Measurements from ENCODE around the gene RBCK1.
"Not testable (repeated sequence)": the region's sequence is repeated elsewhere in the genome, so short reads cannot be mapped to it uniquely, and the experiment has no call there.

RBCK1 gene

DNA sequence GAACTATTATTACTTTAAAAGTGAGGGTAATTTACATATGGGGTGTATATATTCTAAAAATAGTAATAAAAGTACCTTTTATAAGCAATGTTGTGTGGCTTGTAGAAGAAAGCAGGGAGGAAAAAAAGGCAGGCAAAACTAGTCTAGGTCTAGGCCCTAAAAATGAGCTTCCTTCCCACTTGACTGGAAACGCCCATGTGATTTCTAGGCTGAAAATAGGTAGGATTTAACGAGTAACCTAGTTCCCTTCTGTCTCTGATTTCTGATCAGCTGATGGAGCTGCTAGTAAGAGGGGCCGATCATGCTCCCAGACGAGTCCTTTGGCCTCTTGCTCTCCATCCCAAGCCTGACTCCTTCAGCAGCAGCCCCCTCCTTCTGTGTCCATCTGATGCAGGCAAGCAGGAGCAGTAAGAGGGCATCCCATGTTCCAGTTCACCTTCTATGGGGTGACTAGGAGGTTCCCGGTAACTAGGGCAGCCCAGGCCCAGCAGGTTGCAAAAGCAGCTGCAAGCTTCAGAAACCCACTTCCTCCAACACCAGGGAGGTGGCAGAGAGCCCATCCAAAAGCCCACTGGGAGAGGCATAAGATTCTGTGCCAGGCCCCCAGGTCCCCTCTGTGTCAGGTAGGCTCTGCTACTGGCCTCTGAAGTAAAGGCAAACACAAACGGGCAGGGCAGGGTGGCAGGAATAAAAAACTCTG is 29.8 kb downstream of the RBCK1 start:
- peaks cover 3% of the 10 kb centered on the region for H3K4me1 ChIP-seq (ENCODE audit: control insufficient read depth, insufficient read depth, low read length)
- H3K9me3 ChIP-seq (replicated peaks; ENCODE audit: low read length): no peaks in the 10 kb centered on the region
- H3K9ac ChIP-seq (ENCODE audit: low read depth, low read length): no peak overlapping the region
- H3K4me2 ChIP-seq (ENCODE audit: low read length): no peak overlapping the region
- H3K27me3 ChIP-seq (ENCODE audit: control insufficient read depth, insufficient read depth, low read length): no peaks in the 10 kb centered on the region
- peaks cover 82% of the 10 kb centered on the region for H3K36me3 ChIP-seq (ENCODE audit: insufficient read depth, low read length)
- H3K4me3 ChIP-seq (ENCODE audit: low read length): no peak overlapping the region

GRCh38 chr20:438571-439469 is 30.7 kb downstream of the RBCK1 start:
- Histone ChIP-seq H3K9ac (ENCODE audit: low read depth, low read length) (no peak overlapping the region), H3K36me3 (ENCODE audit: insufficient read depth, low read length) (peaks cover 89% of the 10 kb centered on the region), H3K4me2 (ENCODE audit: low read length) (no peak overlapping the region), H3K27me3 (ENCODE audit: control insufficient read depth, insufficient read depth, low read length) (no peaks in the 10 kb centered on the region), H3K9me3 (replicated peaks; ENCODE audit: low read length) (no peaks in the 10 kb centered on the region), H3K4me1 (ENCODE audit: control insufficient read depth, insufficient read depth, low read length) (peaks cover under 1% of the 10 kb centered on the region), H3K4me3 (ENCODE audit: low read length) (no peak overlapping the region)

DNA sequence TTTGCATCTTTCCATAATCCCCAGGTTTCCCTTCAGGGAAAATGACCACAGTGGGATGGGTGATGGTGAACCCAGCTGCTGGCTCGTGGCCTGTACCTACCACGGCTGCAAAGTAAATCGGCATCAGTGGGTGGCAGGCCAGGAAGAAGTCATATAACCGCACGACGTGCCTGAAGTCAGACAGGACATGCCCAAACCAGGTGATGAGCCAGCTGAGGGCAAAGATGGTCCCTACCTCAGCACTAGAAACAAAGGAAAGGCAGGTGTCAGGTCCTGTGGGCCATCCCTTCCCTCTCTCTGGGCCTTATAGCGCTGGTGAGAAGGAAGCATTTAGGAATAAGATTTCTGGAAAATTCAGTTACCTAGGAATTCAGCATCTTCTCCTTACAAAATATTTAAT is 32.0 kb downstream of the RBCK1 start:
- no peaks in the 10 kb centered on the region for H3K9me3 ChIP-seq (replicated peaks; ENCODE audit: low read length)
- no peak overlapping the region for H3K9ac ChIP-seq (ENCODE audit: low read depth, low read length)
- H3K27me3 ChIP-seq (ENCODE audit: control insufficient read depth, insufficient read depth, low read length): no peaks in the 10 kb centered on the region
- H3K36me3 ChIP-seq (ENCODE audit: insufficient read depth, low read length): peaks cover 84% of the 10 kb centered on the region
- no peak overlapping the region for H3K4me3 ChIP-seq (ENCODE audit: low read length)
- H3K4me1 ChIP-seq (ENCODE audit: control insufficient read depth, insufficient read depth, low read length): peaks cover 8% of the 10 kb centered on the region
- no peak overlapping the region for H3K4me2 ChIP-seq (ENCODE audit: low read length)

GRCh38 chr20:440636-441035 is 32.5 kb downstream of the RBCK1 start:
- Histone ChIP-seq H3K4me2 (ENCODE audit: low read length) (no peak overlapping the region), H3K27me3 (ENCODE audit: control insufficient read depth, insufficient read depth, low read length) (no peaks in the 10 kb centered on the region), H3K4me1 (ENCODE audit: control insufficient read depth, insufficient read depth, low read length) (peaks cover 13% of the 10 kb centered on the region), H3K4me3 (ENCODE audit: low read length) (no peak overlapping the region), H3K36me3 (ENCODE audit: insufficient read depth, low read length) (peaks cover 84% of the 10 kb centered on the region), H3K9me3 (replicated peaks; ENCODE audit: low read length) (no peaks in the 10 kb centered on the region), H3K9ac (ENCODE audit: low read depth, low read length) (no peak overlapping the region)

DNA sequence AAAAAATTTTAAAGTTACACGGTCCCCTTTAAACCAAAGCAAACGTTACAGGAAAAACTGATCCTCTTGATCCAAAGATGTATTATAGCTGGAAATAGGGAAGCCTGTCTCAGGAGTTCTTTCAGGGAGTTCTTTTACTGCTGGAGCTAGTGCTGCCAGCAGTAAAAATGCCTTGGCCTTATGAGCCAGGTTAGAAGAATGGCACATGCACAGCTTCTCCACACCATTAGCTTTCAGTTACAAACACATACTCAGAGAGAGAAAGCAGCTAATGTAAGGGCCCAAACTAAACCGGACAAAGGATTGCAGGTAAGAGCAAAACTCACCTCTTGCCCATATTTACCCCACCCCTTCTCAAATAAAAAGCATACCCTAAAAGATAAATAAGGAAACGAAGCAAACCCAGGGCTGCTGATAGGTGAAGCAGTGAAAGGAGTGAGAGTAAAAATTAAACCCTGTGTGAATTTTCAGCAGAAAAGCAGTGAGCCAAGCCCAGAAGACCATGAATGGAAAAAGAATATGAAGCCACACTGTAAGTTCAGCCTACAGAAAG is 35.2 kb downstream of the RBCK1 start:
- H3K36me3 ChIP-seq (ENCODE audit: insufficient read depth, low read length): peaks cover 71% of the 10 kb centered on the region
- H3K9ac ChIP-seq (ENCODE audit: low read depth, low read length): no peak overlapping the region
- no peak overlapping the region for H3K4me2 ChIP-seq (ENCODE audit: low read length)
- H3K9me3 ChIP-seq (replicated peaks; ENCODE audit: low read length): no peaks in the 10 kb centered on the region
- H3K4me1 ChIP-seq (ENCODE audit: control insufficient read depth, insufficient read depth, low read length): peaks cover 14% of the 10 kb centered on the region
- H3K27me3 ChIP-seq (ENCODE audit: control insufficient read depth, insufficient read depth, low read length): no peaks in the 10 kb centered on the region
- no peak overlapping the region for H3K4me3 ChIP-seq (ENCODE audit: low read length)

DNA sequence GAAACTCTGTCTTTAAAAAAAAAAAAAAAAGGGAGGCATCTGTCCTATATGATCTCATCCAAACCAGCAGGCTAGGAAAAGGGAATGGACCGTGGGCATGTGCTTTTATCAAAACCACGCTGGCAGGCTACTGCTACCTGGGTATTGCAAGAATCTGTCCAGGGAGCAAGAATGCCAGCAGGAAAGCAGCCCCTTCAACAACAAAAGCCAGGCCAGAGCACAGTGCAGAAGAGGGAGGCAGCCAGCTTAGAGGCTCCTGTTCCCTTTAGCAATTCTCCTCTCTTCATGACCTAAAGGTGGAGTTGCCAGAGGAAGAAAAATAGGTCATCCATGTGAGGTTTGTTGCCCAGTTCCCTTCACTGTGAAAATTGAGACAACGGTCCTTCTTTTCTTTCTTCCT is 36.0 kb downstream of the RBCK1 start:
- no peaks in the 10 kb centered on the region for H3K9me3 ChIP-seq (replicated peaks; ENCODE audit: low read length)
- no peak overlapping the region for H3K4me2 ChIP-seq (ENCODE audit: low read length)
- peaks cover 62% of the 10 kb centered on the region for H3K36me3 ChIP-seq (ENCODE audit: insufficient read depth, low read length)
- H3K9ac ChIP-seq (ENCODE audit: low read depth, low read length): no peak overlapping the region
- peaks cover 14% of the 10 kb centered on the region for H3K4me1 ChIP-seq (ENCODE audit: control insufficient read depth, insufficient read depth, low read length)
- H3K27me3 ChIP-seq (ENCODE audit: control insufficient read depth, insufficient read depth, low read length): no peaks in the 10 kb centered on the region
- no peak overlapping the region for H3K4me3 ChIP-seq (ENCODE audit: low read length)

DNA sequence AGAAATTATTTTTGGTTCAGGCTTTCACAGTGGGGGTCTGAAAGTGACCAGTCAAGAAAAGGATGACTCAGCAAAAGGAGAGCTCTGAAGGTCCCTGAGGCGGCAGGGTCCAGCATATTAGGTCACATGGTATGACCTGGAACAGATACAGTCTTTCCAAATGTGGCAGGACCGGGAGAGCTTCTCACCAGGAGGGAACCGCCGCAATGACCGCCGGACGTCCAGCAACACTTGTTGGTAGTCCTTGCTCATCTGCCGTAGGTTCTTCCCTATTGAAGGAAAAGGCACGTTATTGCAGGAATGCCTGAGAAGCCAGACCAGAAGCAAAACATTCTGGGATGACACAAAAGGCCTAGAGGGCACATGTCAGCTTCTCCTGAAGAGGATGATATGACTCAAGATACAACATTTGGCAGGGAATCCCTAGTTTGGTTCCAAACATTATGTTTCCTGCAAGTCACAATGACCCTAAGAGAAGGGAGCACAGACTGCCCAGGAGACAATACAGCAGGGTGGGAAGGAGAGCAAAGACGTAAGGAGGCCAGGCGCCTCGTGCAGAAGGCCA is 36.8 kb downstream of the RBCK1 start:
- no peaks in the 10 kb centered on the region for H3K27me3 ChIP-seq (ENCODE audit: control insufficient read depth, insufficient read depth, low read length)
- H3K4me2 ChIP-seq (ENCODE audit: low read length): peak overlapping the region; percentile 15
- H3K4me3 ChIP-seq (ENCODE audit: low read length): no peak overlapping the region
- H3K9me3 ChIP-seq (replicated peaks; ENCODE audit: low read length): no peaks in the 10 kb centered on the region
- H3K36me3 ChIP-seq (ENCODE audit: insufficient read depth, low read length): peaks cover 54% of the 10 kb centered on the region
- peak overlapping the region; percentile 7 for H3K9ac ChIP-seq (ENCODE audit: low read depth, low read length)
- H3K4me1 ChIP-seq (ENCODE audit: control insufficient read depth, insufficient read depth, low read length): peaks cover 14% of the 10 kb centered on the region

- peaks cover 14% of the 10 kb centered on the region for H3K4me1 ChIP-seq (ENCODE audit: control insufficient read depth, insufficient read depth, low read length)
- H3K9ac ChIP-seq (ENCODE audit: low read depth, low read length): no peak overlapping the region
- H3K27me3 ChIP-seq (ENCODE audit: control insufficient read depth, insufficient read depth, low read length): no peaks in the 10 kb centered on the region
- no peaks in the 10 kb centered on the region for H3K9me3 ChIP-seq (replicated peaks; ENCODE audit: low read length)
- H3K36me3 ChIP-seq (ENCODE audit: insufficient read depth, low read length): peaks cover 48% of the 10 kb centered on the region
- no peak overlapping the region for H3K4me3 ChIP-seq (ENCODE audit: low read length)
- H3K4me2 ChIP-seq (ENCODE audit: low read length): no peak overlapping the region
These were observed 37.6 kb downstream of the RBCK1 start for GRCh38 chr20:445514-446336.

DNA sequence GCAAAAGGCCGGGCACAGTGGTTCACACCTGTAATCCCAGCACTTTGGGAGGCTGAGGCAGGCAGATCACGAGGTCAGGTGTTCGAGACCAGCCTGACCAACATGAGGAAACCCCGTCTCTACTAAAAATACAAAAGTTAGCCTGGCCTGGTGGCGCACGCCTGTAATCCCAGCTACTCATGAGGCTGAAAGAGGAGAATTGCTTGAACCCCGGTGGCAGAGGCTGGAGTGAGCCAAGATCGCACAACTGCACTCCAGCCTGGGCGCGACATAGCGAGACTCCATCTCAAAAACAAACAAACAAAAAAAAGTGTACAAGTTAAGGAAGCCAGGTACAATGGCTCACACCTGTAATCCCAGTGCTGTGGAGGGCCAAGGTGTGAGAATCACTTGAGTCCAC is 43.9 kb downstream of the RBCK1 start:
- not testable (repeated sequence) for H3K4me3 ChIP-seq (ENCODE audit: low read length); H3K4me1 ChIP-seq (ENCODE audit: control insufficient read depth, insufficient read depth, low read length); H3K27me3 ChIP-seq (ENCODE audit: control insufficient read depth, insufficient read depth, low read length); H3K36me3 ChIP-seq (ENCODE audit: insufficient read depth, low read length); H3K9ac ChIP-seq (ENCODE audit: low read depth, low read length); H3K9me3 ChIP-seq (replicated peaks; ENCODE audit: low read length); H3K4me2 ChIP-seq (ENCODE audit: low read length)

GRCh38 chr20:454951-455350 is 46.9 kb downstream of the RBCK1 start:
- no peak overlapping the region for H3K4me3 ChIP-seq (ENCODE audit: low read length)
- H3K4me1 ChIP-seq (ENCODE audit: control insufficient read depth, insufficient read depth, low read length): peaks cover 4% of the 10 kb centered on the region
- no peaks in the 10 kb centered on the region for H3K27me3 ChIP-seq (ENCODE audit: control insufficient read depth, insufficient read depth, low read length)
- no peak overlapping the region for H3K9ac ChIP-seq (ENCODE audit: low read depth, low read length)
- no peak overlapping the region for H3K4me2 ChIP-seq (ENCODE audit: low read length)
- H3K36me3 ChIP-seq (ENCODE audit: insufficient read depth, low read length): peaks cover 5% of the 10 kb centered on the region
- no peaks in the 10 kb centered on the region for H3K9me3 ChIP-seq (replicated peaks; ENCODE audit: low read length)

DNA sequence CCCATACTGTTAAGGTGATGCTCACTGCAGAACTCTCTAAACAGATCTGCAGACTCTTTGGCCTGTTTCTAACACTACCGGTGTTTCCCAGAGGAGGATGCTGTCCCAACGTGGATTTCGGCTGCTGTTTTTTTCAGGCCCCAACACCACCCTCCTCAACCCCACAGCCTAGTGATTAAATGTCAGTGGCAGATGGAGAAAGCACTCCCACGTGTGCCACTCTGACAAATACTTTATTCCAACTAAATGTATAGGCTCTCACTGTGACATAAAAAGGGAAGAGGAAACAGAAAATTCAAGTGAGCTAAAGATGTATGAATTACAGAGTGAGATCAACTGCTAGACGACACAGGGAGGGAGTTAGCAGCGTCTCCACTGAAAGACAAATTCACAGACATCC is 50.7 kb downstream of the RBCK1 start:
- peak overlapping the region; percentile 25 for H3K4me2 ChIP-seq (ENCODE audit: low read length)
- H3K9me3 ChIP-seq (replicated peaks; ENCODE audit: low read length): no peaks in the 10 kb centered on the region
- H3K9ac ChIP-seq (ENCODE audit: low read depth, low read length): no peak overlapping the region

More for the DNA sequence above, 50.7 kb downstream of the RBCK1 start:
- H3K4me1 ChIP-seq (ENCODE audit: control insufficient read depth, insufficient read depth, low read length): peaks cover 16% of the 10 kb centered on the region
- H3K27me3 ChIP-seq (ENCODE audit: control insufficient read depth, insufficient read depth, low read length): no peaks in the 10 kb centered on the region
- H3K4me3 ChIP-seq (ENCODE audit: low read length): no peak overlapping the region
- no peaks in the 10 kb centered on the region for H3K36me3 ChIP-seq (ENCODE audit: insufficient read depth, low read length)
